Measurements from ENCODE around the gene ANKMY1. TPM values are rescaled to one million over a fixed set of nuclear protein-coding genes. Genes with fewer than 3 reads are reported as not detected.

Gene ANKMY1
- total RNA-seq, 1 experiment from 2014 or later: 6.0 TPM

- DNase-seq (ENCODE audit: low read depth): no peak
These were observed 78.7 kb downstream of the ANKMY1 start for GRCh38 chr2:240479111-240479501.

- no peak for DNase-seq (ENCODE audit: low read depth)
These were observed 79.3 kb downstream of the ANKMY1 start for GRCh38 chr2:240478346-240479110.

GRCh38 chr2:240477916-240478315, 79.9 kb downstream of the ANKMY1 start:
- DNase-seq (ENCODE audit: low read depth): no peak

- DNase-seq (ENCODE audit: low read depth): no peak
These were observed 84.6 kb downstream of the ANKMY1 start for GRCh38 chr2:240473211-240473610.

GRCh38 chr2:240472078-240472790, 85.6 kb downstream of the ANKMY1 start:
- DNase-seq (ENCODE audit: low read depth): no peak

GRCh38 chr2:240469740-240470139, 88.0 kb downstream of the ANKMY1 start:
- DNase-seq (ENCODE audit: low read depth): no peak

GRCh38 chr2:240469239-240469636, 88.5 kb downstream of the ANKMY1 start:
- no peak for DNase-seq (ENCODE audit: low read depth)

GRCh38 chr2:240468303-240469238, 89.2 kb downstream of the ANKMY1 start:
- DNase-seq (ENCODE audit: low read depth): no peak

GRCh38 chr2:240467659-240468302, 90.0 kb downstream of the ANKMY1 start:
- no peak for DNase-seq (ENCODE audit: low read depth)

- DNase-seq (ENCODE audit: low read depth): no peak
These were observed 90.6 kb downstream of the ANKMY1 start for GRCh38 chr2:240467149-240467642.

GRCh38 chr2:240466579-240467148, 91.1 kb downstream of the ANKMY1 start:
- DNase-seq (ENCODE audit: low read depth): no peak

- no peak for DNase-seq (ENCODE audit: low read depth)
These were observed 91.8 kb downstream of the ANKMY1 start for GRCh38 chr2:240465765-240466578.

GRCh38 chr2:240465268-240465764, 92.5 kb downstream of the ANKMY1 start:
- no peak for DNase-seq (ENCODE audit: low read depth)

GRCh38 chr2:240464514-240465241, 93.1 kb downstream of the ANKMY1 start:
- no peak for DNase-seq (ENCODE audit: low read depth)

- DNase-seq (ENCODE audit: low read depth): no peak
These were observed 93.8 kb downstream of the ANKMY1 start for GRCh38 chr2:240463866-240464481.

- DNase-seq (ENCODE audit: low read depth): no peak
These were observed 94.4 kb downstream of the ANKMY1 start for GRCh38 chr2:240463274-240463865.

- no peak for DNase-seq (ENCODE audit: low read depth)
These were observed 95.0 kb downstream of the ANKMY1 start for GRCh38 chr2:240462707-240463273.
